ENCODE measurements around the gene SERPINF2.

Gene SERPINF2

GRCh38 chr17:1786708-1787107, 44.0 kb downstream of the SERPINF2 start:
- no peak for TF ChIP-seq CTCF (IDR thresholded peaks at IDR 0.05; ENCODE audit: control extremely low read depth, extremely low read depth, low read depth, missing control alignments)
- POLR2A ChIA-PET: no interaction called here
- no peak for DNase-seq (ENCODE audit: extremely low spot score)
- CTCF ChIA-PET: interaction anchor here (1.3 to 1.4 kb wide), 2 partner anchors 47 to 56 kb away, joined by 3 to 4 read pairs; no protein-coding TSS in a partner anchor

GRCh38 chr17:1787301-1787902, 44.7 kb downstream of the SERPINF2 start:
- ChIA-PET POLR2A (no interaction called here), CTCF (interaction anchor here (1.4 kb wide), 1 partner anchor 56 kb away, joined by 4 read pairs; no protein-coding TSS in a partner anchor)
- DNase-seq (ENCODE audit: extremely low spot score): no peak
- no peak for TF ChIP-seq CTCF (IDR thresholded peaks at IDR 0.05; ENCODE audit: control extremely low read depth, extremely low read depth, low read depth, missing control alignments)

GRCh38 chr17:1789936-1790335, 47.3 kb downstream of the SERPINF2 start:
- TF ChIP-seq CTCF (IDR thresholded peaks at IDR 0.05; ENCODE audit: control extremely low read depth, extremely low read depth, low read depth, missing control alignments): no peak
- CTCF ChIA-PET: interaction anchor here (0.7 to 1.3 kb wide), 4 partner anchors 8 to 21 kb away, joined by 3 to 5 read pairs (median 4); no protein-coding TSS in a partner anchor
- DNase-seq (ENCODE audit: extremely low spot score): no peak
- POLR2A ChIA-PET: no interaction called here

GRCh38 chr17:1792495-1793446, 50.1 kb downstream of the SERPINF2 start:
- TF ChIP-seq CTCF (IDR thresholded peaks at IDR 0.05; ENCODE audit: control extremely low read depth, extremely low read depth, low read depth, missing control alignments): no peak
- CTCF ChIA-PET: interaction anchor here (0.9 to 3.9 kb wide), 5 partner anchors 9 to 72 kb away, joined by 3 to 11 read pairs (median 4); no protein-coding TSS in a partner anchor
- DNase-seq (ENCODE audit: extremely low spot score): no peak
- POLR2A ChIA-PET: interaction anchor here (0.6 kb wide), 1 partner anchor 47 kb away, joined by 4 read pairs; no protein-coding TSS in a partner anchor

- POLR2A ChIA-PET: no interaction called here
- no peak for DNase-seq (ENCODE audit: extremely low spot score)
- TF ChIP-seq CTCF (IDR thresholded peaks at IDR 0.05; ENCODE audit: control extremely low read depth, extremely low read depth, low read depth, missing control alignments): no peak
- CTCF ChIA-PET: interaction anchor here (0.9 to 3.9 kb wide), 6 partner anchors 10 to 72 kb away, joined by 3 to 11 read pairs (median 4); no protein-coding TSS in a partner anchor
Measured at GRCh38 chr17:1793447-1793806, 50.8 kb downstream of the SERPINF2 start.

- CTCF ChIA-PET: interaction anchor here (1.2 to 1.7 kb wide), 6 partner anchors 14 to 128 kb away, joined by 3 to 7 read pairs (median 4); no protein-coding TSS in a partner anchor
- POLR2A ChIA-PET: interaction anchor here (0.5 kb wide), 1 partner anchor 26 kb away, joined by 5 read pairs; no protein-coding TSS in a partner anchor
Measured at GRCh38 chr17:1796800-1797199, 54.1 kb downstream of the SERPINF2 start.

More at GRCh38 chr17:1796800-1797199, 54.1 kb downstream of the SERPINF2 start:
- TF ChIP-seq CTCF (IDR thresholded peaks at IDR 0.05; ENCODE audit: control extremely low read depth, extremely low read depth, low read depth, missing control alignments): no peak
- no peak for DNase-seq (ENCODE audit: extremely low spot score)
